COLO668 (cell line): Measurements from ENCODE around the gene ENTPD6.
A peak's percentile ranks its signal among the peaks of the same experiment; 100 is the strongest.
"Not testable (repeated sequence)": the region's sequence is repeated elsewhere in the genome, so short reads cannot be mapped to it uniquely, and the experiment has no call there.

Experiments used
- DNase-seq: peaks from one replicate; lab custom pipeline; 2025; ENCODE audit not compliant: unreplicated experiment; lab: John Stamatoyannopoulos, UW

ENTPD6 gene

GRCh38 chr20:25195014-25195961 lies at the start of gene ENTPD6:
Gene ENTPD6 (plus strand): TSS chr20:25195712. CDS start chr20:25206537, 10,825 bp downstream.
- DNase-seq: peak; percentile 97

GRCh38 chr20:25146976-25147375 lies 48.5 kb upstream of the ENTPD6 start:
- DNase-seq: no peak

- DNase-seq: no peak
Measured at GRCh38 chr20:25147716-25148115, 47.8 kb upstream of the ENTPD6 start.

GRCh38 chr20:25148181-25148981 lies 47.1 kb upstream of the ENTPD6 start:
- DNase-seq: peak; percentile 44

GRCh38 chr20:25148982-25149846 lies 46.3 kb upstream of the ENTPD6 start:
- DNase-seq: no peak

GRCh38 chr20:25150016-25150415 lies 45.5 kb upstream of the ENTPD6 start:
- DNase-seq: no peak

GRCh38 chr20:25158043-25158442 lies 37.5 kb upstream of the ENTPD6 start:
- no peak for DNase-seq

- DNase-seq: no peak
Measured at GRCh38 chr20:25160467-25160866, 35.0 kb upstream of the ENTPD6 start.

GRCh38 chr20:25160897-25161296 lies 34.6 kb upstream of the ENTPD6 start:
- DNase-seq: no peak

GRCh38 chr20:25165128-25165527 lies 30.4 kb upstream of the ENTPD6 start:
- no peak for DNase-seq

- peak; percentile 59 for DNase-seq
Measured at GRCh38 chr20:25166105-25166782, 29.3 kb upstream of the ENTPD6 start.

- DNase-seq: no peak
Measured at GRCh38 chr20:25173321-25173720, 22.2 kb upstream of the ENTPD6 start.

- no peak for DNase-seq
Measured at GRCh38 chr20:25173886-25174308, 21.6 kb upstream of the ENTPD6 start.

- no peak for DNase-seq
Measured at GRCh38 chr20:25176184-25176583, 19.3 kb upstream of the ENTPD6 start.

GRCh38 chr20:25177890-25178321 lies 17.6 kb upstream of the ENTPD6 start:
- no peak for DNase-seq

- peak; percentile 25 for DNase-seq
Measured at GRCh38 chr20:25178563-25179438, 16.7 kb upstream of the ENTPD6 start.

GRCh38 chr20:25179439-25180089 lies 15.9 kb upstream of the ENTPD6 start:
- no peak for DNase-seq

GRCh38 chr20:25184391-25184790 lies 11.1 kb upstream of the ENTPD6 start:
- not testable (repeated sequence) for DNase-seq

GRCh38 chr20:25187220-25187619 lies 8.3 kb upstream of the ENTPD6 start:
- DNase-seq: no peak
